ENCODE data around the gene PLOD1.

The PLOD1 gene

DNA sequence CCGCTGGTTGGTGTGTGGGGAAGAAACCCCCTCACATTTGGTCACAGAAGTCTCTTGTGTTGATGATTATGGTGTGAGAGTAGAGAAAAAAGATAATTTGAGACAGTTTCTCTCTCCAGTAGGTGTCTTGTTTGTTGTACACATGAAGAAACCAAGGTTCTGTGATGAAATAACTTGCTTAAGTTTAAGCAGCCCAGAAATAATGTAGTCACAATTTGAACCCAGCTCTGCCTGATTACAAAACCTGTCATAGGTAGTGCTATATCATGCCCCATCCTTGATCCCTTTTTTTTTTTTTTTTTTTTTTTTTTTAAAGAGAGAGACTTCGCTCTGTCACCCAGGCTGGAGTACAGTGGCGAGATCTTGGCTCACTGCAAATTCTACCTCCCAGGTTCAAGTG, 50.7 kb downstream of the PLOD1 start:
- Histone ChIP-seq H3K9me3 (ENCODE audit: insufficient read depth, low read length) (no peaks in the 10 kb centered on the region), H2AFZ (ENCODE audit: low read depth, low read length, severe bottlenecking) (no peak overlapping the region), H3K4me2 (ENCODE audit: low read depth, low read length, poor library complexity, severe bottlenecking) (no peak overlapping the region), H3K27ac (ENCODE audit: low read depth, low read length) (no peak overlapping the region), H3F3A (ENCODE audit: insufficient read depth) (no peaks in the 10 kb centered on the region), H3K36me3 (ENCODE audit: low read length) (no peaks in the 10 kb centered on the region), H3K79me2 (ENCODE audit: insufficient read depth, low read length) (peaks cover 66% of the 10 kb centered on the region), H3K9ac (ENCODE audit: low read length) (no peak overlapping the region), H3K4me3 (ENCODE audit: insufficient read depth, low read length, poor library complexity, severe bottlenecking) (no peak overlapping the region), H3K9me2 (replicated peaks; ENCODE audit: insufficient read depth, low read length) (no peaks in the 10 kb centered on the region), H4K20me1 (ENCODE audit: low read depth, low read length) (no peaks in the 10 kb centered on the region), H3K27me3 (ENCODE audit: low read length) (no peaks in the 10 kb centered on the region)
- TF ChIP-seq CTCF (IDR thresholded peaks at IDR 0.05; ENCODE audit: insufficient read depth, low read length, poor library complexity, severe bottlenecking) (no peak), EZH2phosphoT487 (conservative IDR thresholded peaks at IDR 0.05; ENCODE audit: low read length) (no peak)

DNA sequence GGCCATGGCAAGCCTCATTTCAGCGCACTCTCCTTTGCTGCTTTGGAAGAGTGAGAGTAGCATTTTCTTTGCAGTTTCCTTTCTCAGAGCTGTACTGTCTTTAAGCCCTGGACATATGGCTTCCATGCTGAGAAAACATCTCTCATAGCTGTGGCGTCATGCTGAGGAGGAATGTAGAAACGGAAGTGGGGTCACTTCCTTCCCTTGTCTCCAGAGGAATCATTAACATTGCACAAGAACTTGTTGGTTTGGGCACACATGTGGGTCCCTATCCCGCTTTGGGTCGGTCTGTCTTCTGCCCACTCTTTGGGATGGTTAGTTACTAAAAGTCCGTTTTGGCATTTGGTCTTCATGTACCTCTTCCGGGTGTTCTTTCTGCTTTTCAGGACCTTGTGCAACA, 51.3 kb downstream of the PLOD1 start:
- no peaks in the 10 kb centered on the region for H3K27me3 ChIP-seq (ENCODE audit: low read length)
- no peak overlapping the region for H3K4me2 ChIP-seq (ENCODE audit: low read depth, low read length, poor library complexity, severe bottlenecking)
- H4K20me1 ChIP-seq (ENCODE audit: low read depth, low read length) = no peaks in the 10 kb centered on the region
- H3K27ac ChIP-seq (ENCODE audit: low read depth, low read length) = no peak overlapping the region
- no peaks in the 10 kb centered on the region for H3K36me3 ChIP-seq (ENCODE audit: low read length)
- no peak overlapping the region for H3K4me3 ChIP-seq (ENCODE audit: insufficient read depth, low read length, poor library complexity, severe bottlenecking)
- TF ChIP-seq CTCF (IDR thresholded peaks at IDR 0.05; ENCODE audit: insufficient read depth, low read length, poor library complexity, severe bottlenecking) = no peak
- no peak for TF ChIP-seq EZH2phosphoT487 (conservative IDR thresholded peaks at IDR 0.05; ENCODE audit: low read length)
- no peaks in the 10 kb centered on the region for H3K9me3 ChIP-seq (ENCODE audit: insufficient read depth, low read length)
- peaks cover 62% of the 10 kb centered on the region for H3K79me2 ChIP-seq (ENCODE audit: insufficient read depth, low read length)
- H3F3A ChIP-seq (ENCODE audit: insufficient read depth) = no peaks in the 10 kb centered on the region
- no peak overlapping the region for H2AFZ ChIP-seq (ENCODE audit: low read depth, low read length, severe bottlenecking)
- no peaks in the 10 kb centered on the region for H3K9me2 ChIP-seq (replicated peaks; ENCODE audit: insufficient read depth, low read length)
- H3K9ac ChIP-seq (ENCODE audit: low read length) = no peak overlapping the region

GRCh38 chr1:11989669-11990068, 55.2 kb downstream of the PLOD1 start:
- TF ChIP-seq EZH2phosphoT487 (conservative IDR thresholded peaks at IDR 0.05; ENCODE audit: low read length) = no peak
- TF ChIP-seq CTCF (IDR thresholded peaks at IDR 0.05; ENCODE audit: insufficient read depth, low read length, poor library complexity, severe bottlenecking) = no peak
- Histone ChIP-seq H3K9me3 (ENCODE audit: insufficient read depth, low read length) (no peaks in the 10 kb centered on the region), H3K27ac (ENCODE audit: low read depth, low read length) (no peak overlapping the region), H3F3A (ENCODE audit: insufficient read depth) (no peaks in the 10 kb centered on the region), H4K20me1 (ENCODE audit: low read depth, low read length) (no peaks in the 10 kb centered on the region), H3K9ac (ENCODE audit: low read length) (no peak overlapping the region), H3K4me2 (ENCODE audit: low read depth, low read length, poor library complexity, severe bottlenecking) (no peak overlapping the region), H2AFZ (ENCODE audit: low read depth, low read length, severe bottlenecking) (no peak overlapping the region), H3K4me3 (ENCODE audit: insufficient read depth, low read length, poor library complexity, severe bottlenecking) (no peak overlapping the region), H3K9me2 (replicated peaks; ENCODE audit: insufficient read depth, low read length) (no peaks in the 10 kb centered on the region), H3K79me2 (ENCODE audit: insufficient read depth, low read length) (peaks cover 32% of the 10 kb centered on the region), H3K27me3 (ENCODE audit: low read length) (no peaks in the 10 kb centered on the region), H3K36me3 (ENCODE audit: low read length) (peaks cover 5% of the 10 kb centered on the region)
